GM12878 (cell line): ENCODE data around the gene SYNGR3. TPM values are rescaled to one million over a fixed set of nuclear protein-coding genes. Genes with fewer than 3 reads are reported as not detected.
A peak's percentile ranks its signal among the peaks of the same experiment; 100 is the strongest.

Experiments
- ASH2L ChIP-seq: fragments of 300-600, 200-600 bp; sonication (generic); IDR thresholded peaks from 2 replicates; pipeline ENCODE4 v1.6.1; 2017; ENCODE audit warnings: low read depth, mild to moderate bottlenecking, borderline replicate concordance
- BRCA1 ChIP-seq: IDR thresholded peaks from 2 replicates; pipeline ENCODE4 v1.6.1; 2011; ENCODE audit warnings: low read depth, low read length, improper control_type of control experiment
- FOS ChIP-seq: IDR thresholded peaks from 3 replicates; pipeline ENCODE4 v1.6.1; 2011; ENCODE audit warnings: borderline replicate concordance; ENCODE audit not compliant: insufficient read length; ENCODE audit errors: extremely low read depth
- FOXM1 ChIP-seq: IDR thresholded peaks from 2 replicates; pipeline ENCODE4 v1.6.1; 2012; ENCODE audit warnings: low read depth, mild to moderate bottlenecking, inconsistent platforms, low read length, moderate library complexity
- HDAC2 ChIP-seq: fragments of 200-600 bp; sonication (generic); IDR thresholded peaks from 2 replicates; pipeline ENCODE4 v1.6.1; 2017
- MEF2A ChIP-seq: IDR thresholded peaks from 2 replicates; pipeline ENCODE4 v1.6.1; 2011; ENCODE audit warnings: low read depth, mild to moderate bottlenecking, low read length, moderate library complexity; ENCODE audit not compliant: insufficient read depth
- MEF2B ChIP-seq: fragments of 450-650 bp; IDR thresholded peaks from 2 replicates; pipeline ENCODE4 v1.6.1; 2018; ENCODE audit warnings: mild to moderate bottlenecking, moderate library complexity; ENCODE audit not compliant: partially characterized antibody, poor library complexity, severe bottlenecking
- MTA2 ChIP-seq: fragments of 450-650 bp; IDR thresholded peaks from 2 replicates; pipeline ENCODE4 v1.6.1; 2016; ENCODE audit warnings: low read depth, mild to moderate bottlenecking, moderate library complexity
- MYB ChIP-seq: fragments of 150-350 bp; IDR thresholded peaks from 2 replicates; pipeline ENCODE4 v1.6.1; 2014; ENCODE audit warnings: mild to moderate bottlenecking, low read depth, low read length, borderline replicate concordance
- NFYA ChIP-seq: IDR thresholded peaks from 2 replicates; pipeline ENCODE4 v1.6.1; 2011; ENCODE audit warnings: low read depth, mild to moderate bottlenecking, low read length, improper control_type of control experiment, borderline replicate concordance
- NRF1 ChIP-seq: conservative IDR thresholded peaks from 2 replicates; pipeline ENCODE4 v1.6.1; 2011; ENCODE audit warnings: mild to moderate bottlenecking, low read depth, low read length, improper control_type of control experiment
- PML ChIP-seq: IDR thresholded peaks from 2 replicates; pipeline ENCODE4 v1.6.1; 2012; ENCODE audit warnings: low read length, inconsistent platforms
- POLR2A ChIP-seq: IDR thresholded peaks from 2 replicates; pipeline ENCODE4 v1.6.1; 2011; ENCODE audit warnings: low read depth, mild to moderate bottlenecking, low read length
- RELA ChIP-seq: fragments of 450-650 bp; IDR thresholded peaks from 2 replicates; pipeline ENCODE4 v1.8.0; 2014; ENCODE audit warnings: borderline replicate concordance; ENCODE audit not compliant: partially characterized antibody
- STAT1 ChIP-seq: fragments of 450-650 bp; conservative IDR thresholded peaks from 2 replicates; pipeline ENCODE4 v1.6.1; 2014; ENCODE audit warnings: antibody characterized with exemption, mild to moderate bottlenecking
- SUZ12 ChIP-seq: fragments of 200-600 bp; sonication (generic); IDR thresholded peaks from one replicate; pipeline ENCODE4 v1.6.1; 2018; ENCODE audit warnings: antibody characterized with exemption, mild to moderate bottlenecking; ENCODE audit not compliant: unreplicated experiment
- TCF12 ChIP-seq: IDR thresholded peaks from 2 replicates; pipeline ENCODE4 v1.6.1; 2011; ENCODE audit warnings: low read depth, mild to moderate bottlenecking, low read length
- ZNF207 ChIP-seq: fragments of 450-650 bp; IDR thresholded peaks from 2 replicates; pipeline ENCODE4 v1.6.1; 2014; ENCODE audit warnings: antibody characterized with exemption, mild to moderate bottlenecking, borderline replicate concordance
- ZNF24 ChIP-seq: fragments of 450-650 bp; IDR thresholded peaks from 2 replicates; pipeline ENCODE4 v1.6.1; 2017; ENCODE audit warnings: antibody characterized with exemption, mild to moderate bottlenecking
- polyA plus RNA-seq, 11 experiments: library from polyadenylated mRNA; depleted of rRNA in 4 of 11; unstranded in 6 of 11; stranded (reverse) in 5 of 11; fragments of >200 nt; fragmentation: Nextera tagmentation in 4 of 11; fragmentation: Illumina TruSeq in 1 of 11; extraction: Ambion mirVana in 4 of 11; extraction: Trizol in 1 of 11; gene quantifications; 1 replicate in 1 of 11; 2 replicates in 10 of 11; pipeline versions ENCODE4 v1.2.1 to v1.2.3, GENCODE V29; 2011 to 2016; ENCODE audit warnings: inconsistent platforms in 2 of 11, missing spikeins in 2 of 11, low read depth in 1 of 11
- total RNA-seq, 4 experiments: library from RNA; depleted of rRNA in 3 of 4; stranded (reverse); fragments of >200 nt in 3 of 4; fragmentation: Illumina TruSeq in 1 of 4; extraction: Trizol in 1 of 4; gene quantifications; 2 replicates each; pipeline versions ENCODE4 v1.2.1 to v1.2.3, GENCODE V29; 2013 to 2021
- TF ChIP-seq, protein P1 (sequence below): fragments of 150-350 bp; IDR thresholded peaks from 2 replicates; pipeline ENCODE4 v1.6.1; 2016; ENCODE audit warnings: low read depth, low read length
- TF ChIP-seq, protein P2 (sequence below): fragments of 450-650 bp; IDR thresholded peaks from 2 replicates; pipeline ENCODE4 v1.6.1; 2016; ENCODE audit warnings: mild to moderate bottlenecking
- TF ChIP-seq, protein P3 (sequence below): IDR thresholded peaks from 2 replicates; pipeline ENCODE4 v1.6.1; 2012; ENCODE audit warnings: low read depth, low read length, improper control_type of control experiment
- TF ChIP-seq, protein P4 (sequence below): IDR thresholded peaks from 2 replicates; pipeline ENCODE4 v1.6.1; 2012; ENCODE audit warnings: low read depth, low read length, improper control_type of control experiment
- TF ChIP-seq, protein P5 (sequence below): IDR thresholded peaks from 2 replicates; pipeline ENCODE4 v1.6.1; 2011; ENCODE audit warnings: borderline replicate concordance, low read depth, mild to moderate bottlenecking, moderate library complexity, low read length; ENCODE audit not compliant: insufficient read depth, poor library complexity, severe bottlenecking

The SYNGR3 gene
- total and polyA plus RNA-seq, 10 of the 15 experiments (the other 5 are each of a cell fraction or from before 2014, with no cell fraction given), result 1.2 to 18.1 (median 6.6) TPM

DNA sequence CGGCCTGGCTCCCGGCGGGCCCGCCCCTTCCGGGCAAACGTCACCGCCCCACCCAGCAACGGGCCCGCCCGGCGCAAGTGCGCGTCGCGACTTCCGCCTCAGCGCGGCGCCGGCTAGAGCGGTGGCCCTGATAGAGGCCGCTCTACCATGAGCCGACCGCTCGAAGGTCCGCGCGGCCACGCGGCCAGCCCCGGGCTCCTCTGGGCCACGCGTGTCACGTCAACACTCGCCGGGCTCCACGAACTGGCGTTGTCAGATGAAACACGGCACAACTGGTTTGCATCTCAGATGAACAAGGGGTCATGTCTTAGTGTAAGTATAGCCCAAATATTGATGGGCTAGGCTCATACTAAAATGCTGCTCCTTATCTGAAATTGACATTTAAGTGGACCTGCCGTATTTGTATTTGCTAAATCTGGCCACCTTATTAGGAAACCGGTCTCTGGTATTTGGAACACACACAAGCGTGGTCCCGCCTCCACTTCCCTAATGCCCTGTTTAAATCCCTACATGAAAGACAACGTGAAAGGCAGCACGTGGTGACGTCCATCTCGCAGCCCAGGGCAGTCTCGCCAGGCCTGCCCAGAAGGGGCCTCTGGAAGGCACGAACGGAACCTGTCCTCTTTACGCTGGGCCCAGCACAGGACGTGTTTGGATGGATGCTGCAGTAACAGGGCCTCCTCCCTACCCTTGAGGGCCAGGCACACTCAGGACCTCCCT, 20.2 kb downstream of the SYNGR3 start, which contains the start of gene ZNF598 (continued):
- TF ChIP-seq, protein P1, sequence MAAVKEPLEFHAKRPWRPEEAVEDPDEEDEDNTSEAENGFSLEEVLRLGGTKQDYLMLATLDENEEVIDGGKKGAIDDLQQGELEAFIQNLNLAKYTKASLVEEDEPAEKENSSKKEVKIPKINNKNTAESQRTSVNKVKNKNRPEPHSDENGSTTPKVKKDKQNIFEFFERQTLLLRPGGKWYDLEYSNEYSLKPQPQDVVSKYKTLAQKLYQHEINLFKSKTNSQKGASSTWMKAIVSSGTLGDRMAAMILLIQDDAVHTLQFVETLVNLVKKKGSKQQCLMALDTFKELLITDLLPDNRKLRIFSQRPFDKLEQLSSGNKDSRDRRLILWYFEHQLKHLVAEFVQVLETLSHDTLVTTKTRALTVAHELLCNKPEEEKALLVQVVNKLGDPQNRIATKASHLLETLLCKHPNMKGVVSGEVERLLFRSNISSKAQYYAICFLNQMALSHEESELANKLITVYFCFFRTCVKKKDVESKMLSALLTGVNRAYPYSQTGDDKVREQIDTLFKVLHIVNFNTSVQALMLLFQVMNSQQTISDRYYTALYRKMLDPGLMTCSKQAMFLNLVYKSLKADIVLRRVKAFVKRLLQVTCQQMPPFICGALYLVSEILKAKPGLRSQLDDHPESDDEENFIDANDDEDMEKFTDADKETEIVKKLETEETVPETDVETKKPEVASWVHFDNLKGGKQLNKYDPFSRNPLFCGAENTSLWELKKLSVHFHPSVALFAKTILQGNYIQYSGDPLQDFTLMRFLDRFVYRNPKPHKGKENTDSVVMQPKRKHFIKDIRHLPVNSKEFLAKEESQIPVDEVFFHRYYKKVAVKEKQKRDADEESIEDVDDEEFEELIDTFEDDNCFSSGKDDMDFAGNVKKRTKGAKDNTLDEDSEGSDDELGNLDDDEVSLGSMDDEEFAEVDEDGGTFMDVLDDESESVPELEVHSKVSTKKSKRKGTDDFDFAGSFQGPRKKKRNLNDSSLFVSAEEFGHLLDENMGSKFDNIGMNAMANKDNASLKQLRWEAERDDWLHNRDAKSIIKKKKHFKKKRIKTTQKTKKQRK, result no peak
- TF ChIP-seq MEF2B (peak; percentile 19), TCF12 (0 out of 2 replicates have a peak, but pooled peaks have one; percentile 18), NRF1 (no peak), NFYA (no peak), STAT1 (no peak), PML (peak; percentile 80; the same call in 1 of the 2 replicates), POLR2A (peak; percentile 94), MTA2 (no peak), ZNF24 (peak; percentile 51; the same call in 1 of the 2 replicates), FOS (no peak), RELA (peak; percentile 32), ASH2L (no peak), ZNF207 (peak; percentile 63), MYB (no peak), MEF2A (no peak), HDAC2 (no peak), BRCA1 (no peak), FOXM1 (no peak), SUZ12 (no peak)
- TF ChIP-seq, protein P2, sequence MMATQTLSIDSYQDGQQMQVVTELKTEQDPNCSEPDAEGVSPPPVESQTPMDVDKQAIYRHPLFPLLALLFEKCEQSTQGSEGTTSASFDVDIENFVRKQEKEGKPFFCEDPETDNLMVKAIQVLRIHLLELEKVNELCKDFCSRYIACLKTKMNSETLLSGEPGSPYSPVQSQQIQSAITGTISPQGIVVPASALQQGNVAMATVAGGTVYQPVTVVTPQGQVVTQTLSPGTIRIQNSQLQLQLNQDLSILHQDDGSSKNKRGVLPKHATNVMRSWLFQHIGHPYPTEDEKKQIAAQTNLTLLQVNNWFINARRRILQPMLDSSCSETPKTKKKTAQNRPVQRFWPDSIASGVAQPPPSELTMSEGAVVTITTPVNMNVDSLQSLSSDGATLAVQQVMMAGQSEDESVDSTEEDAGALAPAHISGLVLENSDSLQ, result peak; percentile 39; the same call in 1 of the 2 replicates
- TF ChIP-seq, protein P3, sequence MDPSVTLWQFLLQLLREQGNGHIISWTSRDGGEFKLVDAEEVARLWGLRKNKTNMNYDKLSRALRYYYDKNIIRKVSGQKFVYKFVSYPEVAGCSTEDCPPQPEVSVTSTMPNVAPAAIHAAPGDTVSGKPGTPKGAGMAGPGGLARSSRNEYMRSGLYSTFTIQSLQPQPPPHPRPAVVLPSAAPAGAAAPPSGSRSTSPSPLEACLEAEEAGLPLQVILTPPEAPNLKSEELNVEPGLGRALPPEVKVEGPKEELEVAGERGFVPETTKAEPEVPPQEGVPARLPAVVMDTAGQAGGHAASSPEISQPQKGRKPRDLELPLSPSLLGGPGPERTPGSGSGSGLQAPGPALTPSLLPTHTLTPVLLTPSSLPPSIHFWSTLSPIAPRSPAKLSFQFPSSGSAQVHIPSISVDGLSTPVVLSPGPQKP, result peak; percentile 74
- TF ChIP-seq, protein P4, sequence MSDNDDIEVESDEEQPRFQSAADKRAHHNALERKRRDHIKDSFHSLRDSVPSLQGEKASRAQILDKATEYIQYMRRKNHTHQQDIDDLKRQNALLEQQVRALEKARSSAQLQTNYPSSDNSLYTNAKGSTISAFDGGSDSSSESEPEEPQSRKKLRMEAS, result peak; percentile 48
- TF ChIP-seq, protein P5, sequence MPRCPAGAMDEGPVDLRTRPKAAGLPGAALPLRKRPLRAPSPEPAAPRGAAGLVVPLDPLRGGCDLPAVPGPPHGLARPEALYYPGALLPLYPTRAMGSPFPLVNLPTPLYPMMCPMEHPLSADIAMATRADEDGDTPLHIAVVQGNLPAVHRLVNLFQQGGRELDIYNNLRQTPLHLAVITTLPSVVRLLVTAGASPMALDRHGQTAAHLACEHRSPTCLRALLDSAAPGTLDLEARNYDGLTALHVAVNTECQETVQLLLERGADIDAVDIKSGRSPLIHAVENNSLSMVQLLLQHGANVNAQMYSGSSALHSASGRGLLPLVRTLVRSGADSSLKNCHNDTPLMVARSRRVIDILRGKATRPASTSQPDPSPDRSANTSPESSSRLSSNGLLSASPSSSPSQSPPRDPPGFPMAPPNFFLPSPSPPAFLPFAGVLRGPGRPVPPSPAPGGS, result peak; percentile 39
